Measurements from ENCODE around the gene P2RX1. TPM values are rescaled to one million over a fixed set of nuclear protein-coding genes. Genes with fewer than 3 reads are reported as not detected.

The P2RX1 gene
- total RNA-seq (2014; rRNA removed; shearing (Covaris generic); ENCODE audit: low replicate concordance): not detected in 2 replicates

- Histone ChIP-seq H3K4me3 (no peak within 1 kb of the TSS), H3K36me3 (no peaks in the 10 kb centered on the region), H3K9me3 (no peaks in the 10 kb centered on the region), H3K27me3 (no peaks in the 10 kb centered on the region)
- DNase-seq: no peak
These were observed at the start of gene P2RX1 for GRCh38 chr17:3915995-3916696. Gene P2RX1 (minus strand): TSS chr17:3916465. CDS start chr17:3916225, 240 bp downstream.

GRCh38 chr17:3965118-3965800, 49.0 kb upstream of the P2RX1 start:
- Histone ChIP-seq H3K27me3 (no peaks in the 10 kb centered on the region), H3K4me3 (no peak overlapping the region), H3K36me3 (no peaks in the 10 kb centered on the region), H3K9me3 (no peaks in the 10 kb centered on the region)
- DNase-seq: no peak

- Histone ChIP-seq H3K27me3 (no peaks in the 10 kb centered on the region), H3K36me3 (no peaks in the 10 kb centered on the region), H3K4me3 (no peak within 1 kb of the TSS), H3K9me3 (no peaks in the 10 kb centered on the region)
- no peak for DNase-seq
These were observed 48.2 kb upstream of the P2RX1 start, which contains the start of gene ATP2A3 for GRCh38 chr17:3964203-3965117. Gene ATP2A3 (minus strand): TSS chr17:3964437. CDS start chr17:3964291, 146 bp downstream.

- H3K4me3 ChIP-seq: no peak overlapping the region
- no peaks in the 10 kb centered on the region for H3K9me3 ChIP-seq
- no peaks in the 10 kb centered on the region for H3K36me3 ChIP-seq
- DNase-seq: no peak
- H3K27me3 ChIP-seq: no peaks in the 10 kb centered on the region
These were observed 47.3 kb upstream of the P2RX1 start for GRCh38 chr17:3963237-3964201.

- Histone ChIP-seq H3K36me3 (no peaks in the 10 kb centered on the region), H3K27me3 (no peaks in the 10 kb centered on the region), H3K9me3 (no peaks in the 10 kb centered on the region), H3K4me3 (no peak overlapping the region)
- no peak for DNase-seq
These were observed 46.6 kb upstream of the P2RX1 start for GRCh38 chr17:3962965-3963236.

GRCh38 chr17:3962217-3962964, 46.1 kb upstream of the P2RX1 start:
- H3K27me3 ChIP-seq: no peaks in the 10 kb centered on the region
- no peaks in the 10 kb centered on the region for H3K36me3 ChIP-seq
- no peaks in the 10 kb centered on the region for H3K9me3 ChIP-seq
- DNase-seq: no peak
- no peak overlapping the region for H3K4me3 ChIP-seq

- no peak for DNase-seq
These were observed 45.3 kb upstream of the P2RX1 start for GRCh38 chr17:3961564-3962047.

GRCh38 chr17:3960764-3961163, 44.5 kb upstream of the P2RX1 start:
- no peaks in the 10 kb centered on the region for H3K9me3 ChIP-seq
- H3K36me3 ChIP-seq: no peaks in the 10 kb centered on the region
- H3K27me3 ChIP-seq: no peaks in the 10 kb centered on the region
- peak; percentile 33 for DNase-seq
- no peak overlapping the region for H3K4me3 ChIP-seq

More at GRCh38 chr17:3961564-3962047, 45.3 kb upstream of the P2RX1 start:
- H3K9me3 ChIP-seq: no peaks in the 10 kb centered on the region
- H3K4me3 ChIP-seq: no peak overlapping the region
- no peaks in the 10 kb centered on the region for H3K36me3 ChIP-seq
- H3K27me3 ChIP-seq: no peaks in the 10 kb centered on the region

GRCh38 chr17:3959921-3960601, 43.8 kb upstream of the P2RX1 start:
- Histone ChIP-seq H3K4me3 (no peak overlapping the region), H3K36me3 (no peaks in the 10 kb centered on the region), H3K27me3 (no peaks in the 10 kb centered on the region), H3K9me3 (no peaks in the 10 kb centered on the region)
- no peak for DNase-seq

GRCh38 chr17:3959295-3959899, 43.1 kb upstream of the P2RX1 start:
- Histone ChIP-seq H3K36me3 (no peaks in the 10 kb centered on the region), H3K9me3 (no peaks in the 10 kb centered on the region), H3K4me3 (no peak overlapping the region), H3K27me3 (no peaks in the 10 kb centered on the region)
- peak; percentile 83 for DNase-seq

GRCh38 chr17:3957735-3958599, 41.7 kb upstream of the P2RX1 start:
- Histone ChIP-seq H3K36me3 (no peaks in the 10 kb centered on the region), H3K9me3 (no peaks in the 10 kb centered on the region), H3K27me3 (no peaks in the 10 kb centered on the region), H3K4me3 (no peak overlapping the region)
- DNase-seq: no peak

GRCh38 chr17:3956983-3957382, 40.7 kb upstream of the P2RX1 start:
- no peak for DNase-seq
- no peaks in the 10 kb centered on the region for H3K9me3 ChIP-seq

GRCh38 chr17:3956327-3956957, 40.2 kb upstream of the P2RX1 start:
- no peaks in the 10 kb centered on the region for H3K9me3 ChIP-seq
- H3K4me3 ChIP-seq: no peak overlapping the region
- peak; percentile 29 for DNase-seq
- H3K36me3 ChIP-seq: no peaks in the 10 kb centered on the region
- H3K27me3 ChIP-seq: no peaks in the 10 kb centered on the region

More at GRCh38 chr17:3956983-3957382, 40.7 kb upstream of the P2RX1 start:
- Histone ChIP-seq H3K36me3 (no peaks in the 10 kb centered on the region), H3K4me3 (no peak overlapping the region), H3K27me3 (no peaks in the 10 kb centered on the region)

Data from MG63 (cell line).